GM19238 (cell line): ENCODE data around the gene NDUFA7.
"Not testable (repeated sequence)": the region's sequence is repeated elsewhere in the genome, so short reads cannot be mapped to it uniquely, and the experiment has no call there.

ENCODE experiments used
- DNase-seq: peaks from one replicate; pipeline ENCODE4 v3.0.0; 2011; ENCODE audit warnings: low spot score; ENCODE audit not compliant: insufficient read length

The NDUFA7 gene

DNA sequence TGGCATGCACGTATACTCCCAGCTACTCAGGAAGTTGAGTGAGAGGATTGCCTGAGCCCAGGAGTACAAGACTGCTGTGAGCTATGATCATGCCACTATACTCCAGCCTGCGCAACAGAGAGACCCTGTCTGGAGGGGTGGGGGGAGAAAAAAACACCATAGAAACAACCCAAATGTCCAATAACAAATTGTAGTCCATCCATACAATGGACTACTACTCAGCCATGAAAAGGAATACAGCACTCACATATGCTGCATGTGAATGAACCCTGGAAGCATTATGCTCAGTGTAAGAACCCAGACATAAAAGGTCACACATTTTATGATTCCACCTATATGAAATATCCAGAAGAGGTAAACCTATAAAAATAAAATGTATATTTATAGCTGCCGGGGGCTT is 55.3 kb downstream of the NDUFA7 start:
- no peak for DNase-seq

DNA sequence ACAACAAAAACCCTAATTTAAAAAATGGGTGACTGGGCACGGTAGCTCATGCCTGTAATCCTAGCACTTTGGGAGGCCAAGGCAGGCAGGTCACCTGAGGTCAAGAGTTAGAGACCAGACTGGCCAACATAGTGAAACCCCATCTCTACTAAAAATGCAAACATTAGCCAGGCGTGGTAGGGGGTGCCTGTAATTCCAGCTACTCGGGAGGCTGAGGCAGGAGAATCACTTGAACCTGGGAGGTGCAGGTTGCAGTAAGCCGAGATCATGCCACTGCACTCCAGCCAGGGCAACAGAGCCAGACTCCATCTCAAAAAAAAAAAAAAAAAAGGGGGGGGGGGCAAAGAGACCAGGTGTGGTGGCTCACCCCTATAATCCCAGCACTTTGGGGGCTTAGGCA is 56.9 kb downstream of the NDUFA7 start:
- not testable (repeated sequence) for DNase-seq

DNA sequence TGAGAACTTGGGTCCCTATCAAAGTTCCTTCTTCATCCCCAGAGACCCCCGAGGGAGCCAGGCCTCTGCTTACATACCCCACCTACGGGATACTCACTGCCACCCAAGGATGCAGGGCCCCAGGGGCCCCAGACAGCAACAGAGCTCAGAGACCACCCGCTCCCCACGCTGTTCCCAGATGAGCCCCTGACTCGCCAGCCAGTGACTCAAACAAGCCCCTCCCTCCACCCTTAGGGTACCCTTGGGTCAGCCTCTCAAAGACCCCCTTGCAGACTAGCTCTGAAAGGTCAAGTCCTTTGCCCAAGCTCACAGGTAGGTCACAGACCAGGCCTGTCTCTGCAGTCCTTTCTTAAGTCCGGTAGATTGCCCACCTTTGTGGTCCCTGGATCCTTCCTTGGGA is 58.7 kb downstream of the NDUFA7 start:
- DNase-seq: no peak

DNA sequence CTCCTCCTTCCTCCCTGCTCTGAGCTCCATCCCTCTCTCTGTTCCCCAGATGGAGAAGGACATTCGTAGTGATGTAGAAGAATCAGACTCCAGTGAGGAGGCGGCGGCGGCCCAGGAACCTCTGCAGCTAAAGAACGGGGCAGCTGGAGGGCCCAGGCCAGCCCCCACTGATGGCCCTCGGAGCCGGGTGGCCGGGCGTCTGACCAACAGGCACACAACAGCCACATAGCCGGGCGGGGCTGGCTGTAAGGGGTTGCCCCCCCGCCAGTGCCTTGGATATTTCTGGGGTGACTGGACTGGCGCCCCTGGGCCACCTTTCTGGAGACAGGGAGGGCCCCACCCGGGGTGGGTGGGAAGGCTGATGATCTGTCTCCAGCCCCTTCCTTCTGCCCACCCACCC is 59.3 kb downstream of the NDUFA7 start:
- DNase-seq: no peak

DNA sequence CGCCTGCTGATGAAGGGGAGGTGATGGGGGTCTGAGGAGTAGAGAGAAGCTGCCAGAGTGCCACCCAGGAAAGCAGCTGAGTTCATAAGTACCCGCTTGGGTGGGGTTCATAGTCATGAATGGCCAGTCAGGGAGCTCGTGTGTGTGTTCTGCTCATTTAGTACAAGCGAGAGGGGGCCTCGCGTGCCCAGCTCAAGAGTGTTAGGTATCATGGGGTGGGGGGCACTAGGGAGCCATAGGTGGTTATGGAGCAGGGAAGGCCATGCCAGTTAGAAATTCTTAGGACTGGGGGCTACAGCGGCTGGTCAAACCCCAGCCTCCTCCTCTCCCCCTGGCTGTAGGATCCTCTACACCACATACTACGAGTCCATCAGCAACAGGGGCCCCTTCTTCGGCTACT is 59.8 kb downstream of the NDUFA7 start:
- no peak for DNase-seq
